Right cardiac atrium (tissue), 5 donors: Measurements from ENCODE around the gene CD70. TPM values are rescaled to one million over a fixed set of nuclear protein-coding genes. Genes with fewer than 3 reads are reported as not detected.
"Not testable (repeated sequence)": the region's sequence is repeated elsewhere in the genome, so short reads cannot be mapped to it uniquely, and the experiment has no call there.

Experiments used
- ATAC-seq, 2 donors: fragments of 200-7000 bp; cut with Tn5 transposase; one replicate each; pipeline versions ENCODE4 v1.8.0 to v1.9.1; 2020; ENCODE audit warnings: moderate library complexity in 2 of 2, mild to moderate bottlenecking in 1 of 2
- DNase-seq, 3 donors: peaks; one replicate each; pipeline ENCODE4 v3.0.0-alpha.2; 2020
- H3K27ac ChIP-seq: one replicate; pipeline ENCODE4 v1.5.1; 2013; ENCODE audit warnings: mild to moderate bottlenecking, low read length, control low read depth, moderate library complexity
- H3K27me3 ChIP-seq: one replicate; pipeline ENCODE4 v1.6.1; 2013; ENCODE audit not compliant: control insufficient read depth, insufficient read depth
- H3K4me1 ChIP-seq: one replicate; pipeline ENCODE4 v1.6.1; 2013; ENCODE audit warnings: low read length; ENCODE audit not compliant: control insufficient read depth, insufficient read depth
- H3K4me3 ChIP-seq: one replicate; pipeline ENCODE4 v1.5.1; 2013; ENCODE audit warnings: low read length, control low read depth
- H3K9me3 ChIP-seq: one replicate; pipeline ENCODE4 v1.6.1; 2013; ENCODE audit warnings: low read length; ENCODE audit not compliant: control insufficient read depth
- WGBS: extraction: QIAGEN DNeasy Blood & Tissue Kit; methylation state at CpG from one replicate; pipeline ENCODE4 v1.1.7; 2013; 5-methylcytosine and 5-hydroxymethylcytosine counted together
- intact Hi-C, 4 donors: fragments of 100-400 bp; cut with DNase I; formaldehyde crosslinking; loops; one replicate each; pipeline versions ENCODE4 v1.11.0 to v1.14.0; 2022 to 2023
- polyA plus RNA-seq: library from polyadenylated mRNA; stranded (reverse); fragments of 200-250 nt; gene quantifications from one replicate; pipeline ENCODE4 v1.2.3, GENCODE V29; 2013
- total RNA-seq, 4 donors: library from RNA; stranded (reverse); fragmentation: NEBNext Ultra II Directional; extraction: Animal tissue kit (Norgen Biotek cat#: 25700); gene quantifications; one replicate each; pipeline ENCODE4 v1.2.1, GENCODE V29; 2021
- donor health status: healthy with polysubstance abuse.
- donor health status: DM: no; HTN: yes; CAD: no.
- donor health status: DM: no; HTN: no; CAD: no.
- donor health status: DM: no; HTN: yes; CAD: no; lungs with severe emphysema.
- donor health status: DM: yes; HTN: yes; CAD: no.

Gene CD70
- total and polyA plus RNA-seq, 5 donors = not detected

GRCh38 chr19:6582515-6583484, 8.2 kb downstream of the CD70 start:
- DNase-seq, H3K27ac ChIP-seq, ATAC-seq, H3K9me3 ChIP-seq, intact Hi-C loops, H3K4me1 ChIP-seq, H3K4me3 ChIP-seq, H3K27me3 ChIP-seq: not testable (repeated sequence)
- 78% methylated on average over 16 of the region's 16 CpGs for WGBS

GRCh38 chr19:6580313-6580712, 10.6 kb downstream of the CD70 start:
- no peak for ATAC-seq
- 80% methylated on average over 8 of the region's 8 CpGs for WGBS
- no peaks in the 10 kb centered on the region for H3K4me1 ChIP-seq
- no peak for DNase-seq
- H3K27me3 ChIP-seq = no peaks in the 10 kb centered on the region
- intact Hi-C loops = no loop called here
- no peak overlapping the region for H3K27ac ChIP-seq
- no peak overlapping the region for H3K4me3 ChIP-seq
- no peaks in the 10 kb centered on the region for H3K9me3 ChIP-seq

- Histone ChIP-seq H3K9me3 (no peaks in the 10 kb centered on the region), H3K4me3 (no peak overlapping the region), H3K4me1 (no peaks in the 10 kb centered on the region), H3K27ac (no peak overlapping the region), H3K27me3 (no peaks in the 10 kb centered on the region)
- DNase-seq = no peak
- 80% methylated on average over 7 of the region's 7 CpGs for WGBS
- no peak for ATAC-seq
- intact Hi-C loops = no loop called here
Observed at GRCh38 chr19:6579450-6580178, 11.3 kb downstream of the CD70 start.

- H3K4me1 ChIP-seq = no peaks in the 10 kb centered on the region
- H3K27me3 ChIP-seq = no peaks in the 10 kb centered on the region
- no peaks in the 10 kb centered on the region for H3K9me3 ChIP-seq
- no peak overlapping the region for H3K4me3 ChIP-seq
- DNase-seq = no peak
- H3K27ac ChIP-seq = no peak overlapping the region
- intact Hi-C loops = no loop called here
- no peak for ATAC-seq
- WGBS = 81% methylated on average over 5 of the region's 5 CpGs
Observed at GRCh38 chr19:6577476-6578125, 13.3 kb downstream of the CD70 start.

- intact Hi-C loops = no loop called here
- Histone ChIP-seq H3K4me1 (no peaks in the 10 kb centered on the region), H3K27ac (no peak overlapping the region), H3K27me3 (no peaks in the 10 kb centered on the region), H3K9me3 (no peaks in the 10 kb centered on the region), H3K4me3 (no peak overlapping the region)
- 67% methylated on average over 5 of the region's 5 CpGs for WGBS
- no peak for DNase-seq
- no peak for ATAC-seq
Observed at GRCh38 chr19:6576869-6577475, 14.0 kb downstream of the CD70 start.

GRCh38 chr19:6573350-6573749, 17.6 kb downstream of the CD70 start:
- DNase-seq (no peak), ATAC-seq (no peak)
- intact Hi-C loops = no loop called here
- WGBS = 30% methylated on average over 1 of the region's 1 CpG
- Histone ChIP-seq H3K9me3 (no peaks in the 10 kb centered on the region), H3K4me1 (no peaks in the 10 kb centered on the region), H3K4me3 (no peak overlapping the region), H3K27me3 (no peaks in the 10 kb centered on the region), H3K27ac (no peak overlapping the region)

GRCh38 chr19:6572217-6572616, 18.7 kb downstream of the CD70 start:
- intact Hi-C loops = no loop called here
- DNase-seq (peak; percentile 35 to 76 (median 74)), ATAC-seq (peak; percentile 36 to 62)
- WGBS = 59% methylated on average over 4 of the region's 4 CpGs
- Histone ChIP-seq H3K27me3 (no peaks in the 10 kb centered on the region), H3K27ac (no peak overlapping the region), H3K4me3 (no peak overlapping the region), H3K9me3 (no peaks in the 10 kb centered on the region), H3K4me1 (no peaks in the 10 kb centered on the region)

GRCh38 chr19:6571167-6571566, 19.8 kb downstream of the CD70 start:
- no peaks in the 10 kb centered on the region for H3K4me1 ChIP-seq
- no peaks in the 10 kb centered on the region for H3K27me3 ChIP-seq
- no peak overlapping the region for H3K27ac ChIP-seq
- DNase-seq (no peak), ATAC-seq (no peak)
- H3K9me3 ChIP-seq = no peaks in the 10 kb centered on the region
- no peak overlapping the region for H3K4me3 ChIP-seq
- intact Hi-C loops = no loop called here

- Histone ChIP-seq H3K4me3 (no peak overlapping the region), H3K4me1 (no peaks in the 10 kb centered on the region), H3K27ac (no peak overlapping the region), H3K9me3 (no peaks in the 10 kb centered on the region), H3K27me3 (no peaks in the 10 kb centered on the region)
- ATAC-seq = no peak
- DNase-seq = no peak
- 79% methylated on average over 3 of the region's 3 CpGs for WGBS
- intact Hi-C loops = no loop called here
Observed at GRCh38 chr19:6570764-6571163, 20.2 kb downstream of the CD70 start.

- DNase-seq (no peak), ATAC-seq (no peak)
- Histone ChIP-seq H3K4me3 (no peak overlapping the region), H3K4me1 (no peaks in the 10 kb centered on the region), H3K9me3 (peaks cover under 1% of the 10 kb centered on the region), H3K27ac (no peak overlapping the region), H3K27me3 (no peaks in the 10 kb centered on the region)
- intact Hi-C loops = no loop called here
- WGBS = 53% methylated on average over 3 of the region's 3 CpGs
Observed at GRCh38 chr19:6568816-6569215, 22.1 kb downstream of the CD70 start.
